ENCODE data around the gene CCDC9.
"Not testable (repeated sequence)": the region's sequence is repeated elsewhere in the genome, so short reads cannot be mapped to it uniquely, and the experiment has no call there.

Gene CCDC9

GRCh38 chr19:47241919-47242577 lies 14.3 kb upstream of the CCDC9 start:
- H3K4me3 ChIP-seq (ENCODE audit: low read depth, low read length) = no peak overlapping the region
- no peak for TF ChIP-seq CTCF (IDR thresholded peaks at IDR 0.05; ENCODE audit: low read depth, low read length, missing control alignments)
- no peak for DNase-seq (ENCODE audit: low read depth)

GRCh38 chr19:47243364-47243775 lies 13.0 kb upstream of the CCDC9 start:
- TF ChIP-seq CTCF (IDR thresholded peaks at IDR 0.05; ENCODE audit: low read depth, low read length, missing control alignments) = no peak
- peak overlapping the region; percentile 59 for H3K4me3 ChIP-seq (ENCODE audit: low read depth, low read length)
- DNase-seq (ENCODE audit: low read depth) = no peak

GRCh38 chr19:47243776-47244547 lies 12.4 kb upstream of the CCDC9 start:
- peak; percentile 91 for TF ChIP-seq CTCF (IDR thresholded peaks at IDR 0.05; ENCODE audit: low read depth, low read length, missing control alignments)
- H3K4me3 ChIP-seq (ENCODE audit: low read depth, low read length) = peak overlapping the region; percentile 59
- peak; percentile 73 for DNase-seq (ENCODE audit: low read depth)

- DNase-seq (ENCODE audit: low read depth) = no peak
- TF ChIP-seq CTCF (IDR thresholded peaks at IDR 0.05; ENCODE audit: low read depth, low read length, missing control alignments) = peak; percentile 84
- H3K4me3 ChIP-seq (ENCODE audit: low read depth, low read length) = no peak overlapping the region
Observed at GRCh38 chr19:47247308-47247990, 8.9 kb upstream of the CCDC9 start.

- H3K4me3 ChIP-seq (ENCODE audit: low read depth, low read length); DNase-seq (ENCODE audit: low read depth): not testable (repeated sequence)
Observed at GRCh38 chr19:47253016-47253415, 3.3 kb upstream of the CCDC9 start.

GRCh38 chr19:47253467-47253881 lies 2.9 kb upstream of the CCDC9 start:
- no peak overlapping the region for H3K4me3 ChIP-seq (ENCODE audit: low read depth, low read length)
- TF ChIP-seq CTCF (IDR thresholded peaks at IDR 0.05; ENCODE audit: low read depth, low read length, missing control alignments) = no peak
- DNase-seq (ENCODE audit: low read depth) = no peak

- TF ChIP-seq CTCF (IDR thresholded peaks at IDR 0.05; ENCODE audit: low read depth, low read length, missing control alignments) = no peak
- DNase-seq (ENCODE audit: low read depth) = no peak
- H3K4me3 ChIP-seq (ENCODE audit: low read depth, low read length) = no peak overlapping the region
Observed at GRCh38 chr19:47253970-47254369, 2.4 kb upstream of the CCDC9 start.
